Endothelial cell of umbilical vein (primary cell): ENCODE measurements around the gene KHDC1. TPM values are rescaled to one million over a fixed set of nuclear protein-coding genes. Genes with fewer than 3 reads are reported as not detected.

Experiments
- BruUV-seq: library from RNA; stranded (reverse); fragments of 400-500 nt; replicated peaks from 2 replicates; lab custom pipeline; 2021; lab: Mats Ljungman, UMichigan
- CTCF ChIA-PET: fragments of 300-600, 350-600 bp; sonication (Branson Sonifier 250); formaldehyde crosslinking; loops from one replicate; lab custom pipeline; 2021; ENCODE audit warnings: antibody characterized with exemption, inconsistent platforms; lab: Charles Lee
- POLR2A ChIA-PET: fragments of 300-600, 350-600 bp; sonication (Branson Sonifier 250); formaldehyde crosslinking; loops from one replicate; lab custom pipeline; 2021; ENCODE audit warnings: antibody characterized with exemption, inconsistent platforms; lab: Charles Lee
- DNase-seq: peaks from one replicate; pipeline ENCODE4 v3.0.0-alpha.2; 2011; ENCODE audit warnings: low read depth, low spot score
- FAIRE-seq: peaks from 2 replicates; lab custom pipeline; 2011; peaks lifted over from hg19 to GRCh38; lab: Jason Lieb, UNC
- H2AFZ ChIP-seq: 2 replicates; pipeline ENCODE4 v1.6.0; 2012; ENCODE audit warnings: low read depth, low read length, control low read depth, inconsistent platforms
- H3K27ac ChIP-seq: 2 replicates; pipeline ENCODE4 v1.5.1; 2011; ENCODE audit warnings: low read depth, mild to moderate bottlenecking, control low read depth, low read length, moderate library complexity; ENCODE audit not compliant: insufficient read depth
- H3K27me3 ChIP-seq, 2 experiments: 2 replicates each; pipeline versions ENCODE4 v1.6.0 to v1.6.1; 2011; ENCODE audit warnings: low read length in 2 of 2, mixed read lengths in 1 of 2; ENCODE audit not compliant: control insufficient read depth in 2 of 2, insufficient read depth in 2 of 2
- H3K36me3 ChIP-seq, 2 experiments: 2 replicates in 1 of 2; 3 replicates in 1 of 2; pipeline ENCODE4 v1.5.1; 2011; ENCODE audit warnings: low read length in 2 of 2, mild to moderate bottlenecking in 1 of 2, moderate library complexity in 1 of 2; ENCODE audit not compliant: control insufficient read depth in 2 of 2, insufficient read depth in 2 of 2; ENCODE audit errors: extremely low read depth in 1 of 2
- H3K4me1 ChIP-seq: 3 replicates; pipeline ENCODE4 v1.5.1; 2011; ENCODE audit warnings: mild to moderate bottlenecking, low read length; ENCODE audit not compliant: control insufficient read depth, insufficient read depth; ENCODE audit errors: extremely low read depth
- H3K4me2 ChIP-seq: 2 replicates; pipeline ENCODE4 v1.6.1; 2011; ENCODE audit warnings: low read length, control low read depth, mixed read lengths; ENCODE audit not compliant: insufficient read depth
- H3K4me3 ChIP-seq, 3 experiments: fragments of 200-600 bp in 1 of 3; sonication (generic), shearing (Covaris generic) in 1 of 3; replicated peaks in 1 of 3; 2 replicates each; pipeline ENCODE4 v1.5.1; 2011 to 2016; ENCODE audit warnings: control low read depth in 3 of 3, low read length in 3 of 3, mild to moderate bottlenecking in 2 of 3, inconsistent platforms in 1 of 3, low read depth in 1 of 3, moderate library complexity in 1 of 3; ENCODE audit not compliant: insufficient read depth in 1 of 3
- H3K79me2 ChIP-seq: 2 replicates; pipeline ENCODE4 v1.6.0; 2012; ENCODE audit warnings: low read length, inconsistent platforms; ENCODE audit not compliant: control insufficient read depth, insufficient read depth
- H3K9ac ChIP-seq: replicated peaks from 2 replicates; pipeline ENCODE3; 2011; ENCODE audit warnings: low read length, control low read depth; ENCODE audit not compliant: insufficient read depth; ENCODE audit errors: extremely low read depth
- H3K9me1 ChIP-seq: replicated peaks from 3 replicates; pipeline ENCODE4 v1.6.0; 2011; ENCODE audit warnings: mild to moderate bottlenecking, low read length; ENCODE audit not compliant: control insufficient read depth, insufficient read depth; ENCODE audit errors: extremely low read depth
- H3K9me3 ChIP-seq: replicated peaks from 2 replicates; pipeline ENCODE4 v1.5.1; 2012; ENCODE audit warnings: low read length, inconsistent platforms; ENCODE audit not compliant: control insufficient read depth, insufficient read depth
- H4K20me1 ChIP-seq: replicated peaks from 2 replicates; pipeline ENCODE3; 2011; ENCODE audit warnings: mild to moderate bottlenecking, low read length; ENCODE audit not compliant: control insufficient read depth, insufficient read depth; ENCODE audit errors: extremely low read depth
- CTCF ChIP-seq, 2 donors: IDR thresholded peaks; 1 replicate in 1 of 2; 2 replicates in 1 of 2; pipeline ENCODE4 v1.5.1; 2011; ENCODE audit warnings: low read length in 2 of 2, mild to moderate bottlenecking in 2 of 2, moderate library complexity in 2 of 2, control low read depth in 1 of 2, inconsistent platforms in 1 of 2, low read depth in 1 of 2; ENCODE audit not compliant: insufficient read depth in 1 of 2; ENCODE audit errors: extremely low read depth in 1 of 2
- EZH2 ChIP-seq: IDR thresholded peaks from 2 replicates; pipeline ENCODE4 v1.6.1; 2012; ENCODE audit warnings: borderline replicate concordance, low read depth, mild to moderate bottlenecking, moderate library complexity, low read length, inconsistent platforms; ENCODE audit not compliant: severe bottlenecking
- FOS ChIP-seq: IDR thresholded peaks from 2 replicates; pipeline ENCODE4 v1.6.1; 2011; ENCODE audit warnings: mild to moderate bottlenecking, low read length, moderate library complexity, borderline replicate concordance; ENCODE audit not compliant: insufficient read depth
- GATA2 ChIP-seq: IDR thresholded peaks from 2 replicates; pipeline ENCODE4 v1.7.0; 2011; ENCODE audit warnings: low read depth, mild to moderate bottlenecking, moderate library complexity, mixed read lengths, low read length; ENCODE audit not compliant: insufficient read length, insufficient read depth
- JUN ChIP-seq: IDR thresholded peaks from 2 replicates; pipeline ENCODE4 v1.6.1; 2011; ENCODE audit warnings: borderline replicate concordance, low read depth; ENCODE audit not compliant: insufficient read length, insufficient read depth
- MYC ChIP-seq: IDR thresholded peaks from one replicate; pipeline ENCODE4 v1.6.1; 2011; ENCODE audit warnings: mild to moderate bottlenecking, low read depth, low read length
- POLR2A ChIP-seq: IDR thresholded peaks from 2 replicates; pipeline ENCODE4 v1.6.1; 2012; ENCODE audit warnings: low read depth, mild to moderate bottlenecking, control low read depth, low read length
- POLR2AphosphoS5 ChIP-seq: IDR thresholded peaks from 2 replicates; pipeline ENCODE4 v1.6.1; 2012; ENCODE audit warnings: low read depth, mild to moderate bottlenecking, control low read depth, low read length, moderate library complexity; ENCODE audit not compliant: insufficient read depth
- dilution Hi-C: fragments of 300-500 bp; cut with MboI; formaldehyde crosslinking; loops from one replicate; pipeline ENCODE4 v1.15.0; 2019; ENCODE audit warnings: low sequenced_read_pairs; ENCODE audit not compliant: extremely low pct_ligation_motif_present
- intact Hi-C: fragments of 100-400 bp; cut with micrococcal nuclease; formaldehyde crosslinking; loops from one replicate; pipeline ENCODE4 v1.10.0; 2022
- polyA plus RNA-seq, 4 experiments: library from polyadenylated mRNA; depleted of rRNA in 3 of 4; stranded (reverse) in 3 of 4; unstranded in 1 of 4; fragments of >200 nt; gene quantifications; 2 replicates each; pipeline versions ENCODE4 v1.2.1 to v1.2.3, GENCODE V29; 2011 to 2012; ENCODE audit warnings: missing spikeins in 1 of 4
- total RNA-seq: library from RNA; stranded (reverse); gene quantifications from 2 replicates; pipeline ENCODE4 v1.2.3, GENCODE V29; 2021
- TF ChIP-seq, protein P1 (sequence below): IDR thresholded peaks from 2 replicates; pipeline ENCODE4 v1.6.1; 2011; ENCODE audit not compliant: insufficient read depth, insufficient read length

KHDC1 gene
- total and polyA plus RNA-seq, 2 donors (not counting 3 experiments of a cell fraction or from before 2014, with no cell fraction given), result 3.3 to 4.4 TPM

- peak overlapping the region; percentile 81 for H2AFZ ChIP-seq
- no peaks in the 10 kb centered on the region for H3K9me1 ChIP-seq
- ChIA-PET POLR2A (interaction anchor here (1.5 kb wide), 1 partner anchor 17 kb away, joined by 3 read pairs; no protein-coding TSS in a partner anchor), CTCF (interaction anchor here (0.8 to 5.4 kb wide), 8 partner anchors 11 to 47 kb away, joined by 3 to 57 read pairs (median 5); partner anchors contain the start of gene KHDC1)
- H3K9me3 ChIP-seq, result no peaks in the 10 kb centered on the region
- BruUV-seq, result no TSS peak
- H3K9ac ChIP-seq, result peak overlapping the region; percentile 76
- dilution Hi-C loops, result no loop called here
- DNase-seq (peak; percentile 68), FAIRE-seq (peak; percentile 42)
- peaks cover 12% of the 10 kb centered on the region for H3K4me1 ChIP-seq
- intact Hi-C loops, result loop anchor here (1.0 kb wide), 3 partner anchors 25 to 898 kb away; no protein-coding TSS in a partner anchor
- TF ChIP-seq POLR2AphosphoS5, result peak; percentile 60
- no peak for TF ChIP-seq GATA2
- peak; percentile 86 for TF ChIP-seq POLR2A
- TF ChIP-seq FOS, result no peak
- no peak for TF ChIP-seq JUN
- TF ChIP-seq CTCF (IDR thresholded peaks at IDR 0.05; ENCODE audit: extremely low read depth in 1 of 2, insufficient read depth in 1 of 2, low read depth in 1 of 2, low read length in 2 of 2), result peak; percentile 54 to 69
- TF ChIP-seq EZH2, result no peak
- TF ChIP-seq, protein P1, sequence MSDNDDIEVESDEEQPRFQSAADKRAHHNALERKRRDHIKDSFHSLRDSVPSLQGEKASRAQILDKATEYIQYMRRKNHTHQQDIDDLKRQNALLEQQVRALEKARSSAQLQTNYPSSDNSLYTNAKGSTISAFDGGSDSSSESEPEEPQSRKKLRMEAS, result no peak
- TF ChIP-seq MYC, result no peak
- peak overlapping the region; percentile 65 for H3K4me2 ChIP-seq
- peaks cover 3 to 4% of the 10 kb centered on the region in 2 experiments for H3K27me3 ChIP-seq
- no peaks in the 10 kb centered on the region for H3K36me3 ChIP-seq
- no peaks in the 10 kb centered on the region for H4K20me1 ChIP-seq
- H3K79me2 ChIP-seq, result peaks cover 2% of the 10 kb centered on the region
- H3K27ac ChIP-seq, result peak overlapping the region; percentile 19
- H3K4me3 ChIP-seq, result peak overlapping the region; percentile 60 to 83 (median 71)
These were observed 46.9 kb upstream of the KHDC1 start for GRCh38 chr6:73309785-73310502.
